DOHH2 (cell line): ENCODE measurements around the gene SLC25A51.

Experiments used
- CTCF ChIP-seq: fragments of 200-600 bp; sonication (generic); IDR thresholded peaks from one replicate; pipeline ENCODE4 v1.5.1; 2014; ENCODE audit warnings: antibody characterized with exemption, mild to moderate bottlenecking, low read depth, low read length; ENCODE audit not compliant: poor library complexity, severe bottlenecking
- EZH2phosphoT487 ChIP-seq: fragments of 200-600 bp; sonication (generic); IDR thresholded peaks from 2 replicates; pipeline ENCODE4 v1.6.1; 2017; ENCODE audit warnings: borderline replicate concordance, mild to moderate bottlenecking, antibody characterized with exemption, low read length, moderate library complexity, mixed read lengths

- no peak for TF ChIP-seq CTCF
- TF ChIP-seq EZH2phosphoT487, result no peak
Measured at GRCh38 chr9:37939575-37940095, 35.7 kb upstream of the SLC25A51 start.
